Trophoblast cell (in vitro differentiated cells and primary cell): ENCODE results near the gene SESN1.

Experiments
- DNase-seq, 2 donors: peaks; one replicate each; pipeline ENCODE4 v3.0.0-alpha.2; 2016
- H2AFZ ChIP-seq: 2 replicates; pipeline ENCODE4 v1.6.1; 2013; ENCODE audit warnings: low read length, moderate library complexity, mild to moderate bottlenecking; ENCODE audit not compliant: insufficient read depth, poor library complexity
- H2AK5ac ChIP-seq: 2 replicates; pipeline ENCODE4 v1.6.1; 2013; ENCODE audit warnings: mild to moderate bottlenecking, low read length
- H2BK120ac ChIP-seq: 2 replicates; pipeline ENCODE4 v1.6.1; 2013; ENCODE audit warnings: low read length, mild to moderate bottlenecking, moderate library complexity; ENCODE audit not compliant: insufficient read depth, poor library complexity
- H2BK12ac ChIP-seq: 2 replicates; pipeline ENCODE4 v1.6.1; 2013; ENCODE audit warnings: mild to moderate bottlenecking, low read length, moderate library complexity
- H2BK5ac ChIP-seq: 2 replicates; pipeline ENCODE4 v1.6.1; 2013; ENCODE audit warnings: low read length, low read depth, moderate library complexity, mild to moderate bottlenecking; ENCODE audit not compliant: poor library complexity
- H3K14ac ChIP-seq: 2 replicates; pipeline ENCODE4 v1.6.1; 2013; ENCODE audit warnings: mild to moderate bottlenecking, low read length
- H3K18ac ChIP-seq: 2 replicates; pipeline ENCODE4 v1.6.1; 2013; ENCODE audit warnings: mild to moderate bottlenecking, low read length
- H3K23ac ChIP-seq: 2 replicates; pipeline ENCODE4 v1.6.1; 2013; ENCODE audit warnings: low read length
- H3K27ac ChIP-seq: 2 replicates; pipeline ENCODE4 v1.5.1; 2013; ENCODE audit warnings: low read depth, mild to moderate bottlenecking, inconsistent platforms, low read length, moderate library complexity
- H3K27me3 ChIP-seq: 2 replicates; pipeline ENCODE4 v1.6.1; 2013; ENCODE audit warnings: inconsistent platforms, mild to moderate bottlenecking, low read length, moderate library complexity; ENCODE audit not compliant: insufficient read depth
- H3K36me3 ChIP-seq, 2 experiments: 1 replicate in 1 of 2; 2 replicates in 1 of 2; pipeline ENCODE4 v1.6.1; 2013; ENCODE audit warnings: low read length in 2 of 2, mild to moderate bottlenecking in 2 of 2, moderate library complexity in 1 of 2; ENCODE audit not compliant: insufficient read depth in 2 of 2, control insufficient read depth in 1 of 2
- H3K4ac ChIP-seq: 2 replicates; pipeline ENCODE4 v1.6.1; 2013; ENCODE audit warnings: low read depth, mild to moderate bottlenecking, low read length, moderate library complexity
- H3K4me1 ChIP-seq, 2 experiments: 1 replicate in 1 of 2; 2 replicates in 1 of 2; pipeline ENCODE4 v1.6.1; 2013; ENCODE audit warnings: low read length in 2 of 2, mild to moderate bottlenecking in 2 of 2, moderate library complexity in 1 of 2; ENCODE audit not compliant: insufficient read depth in 2 of 2, control insufficient read depth in 1 of 2
- H3K4me2 ChIP-seq: 2 replicates; pipeline ENCODE4 v1.6.1; 2013; ENCODE audit warnings: inconsistent platforms, mild to moderate bottlenecking, low read length, moderate library complexity
- H3K4me3 ChIP-seq: 2 replicates; pipeline ENCODE4 v1.5.1; 2013; ENCODE audit warnings: mild to moderate bottlenecking, low read depth, low read length, inconsistent platforms
- H3K79me1 ChIP-seq: one replicate; pipeline ENCODE4 v1.6.1; 2013; ENCODE audit warnings: low read length
- H3K79me2 ChIP-seq: 2 replicates; pipeline ENCODE4 v1.6.1; 2013; ENCODE audit warnings: low read length, mild to moderate bottlenecking; ENCODE audit not compliant: control insufficient read depth, insufficient read depth, poor library complexity
- H3K9ac ChIP-seq: 2 replicates; pipeline ENCODE4 v1.6.1; 2013; ENCODE audit warnings: mild to moderate bottlenecking, low read length
- H3K9me3 ChIP-seq: 2 replicates; pipeline ENCODE4 v1.6.1; 2013; ENCODE audit warnings: low read depth, mild to moderate bottlenecking, control low read depth, inconsistent platforms, low read length; ENCODE audit not compliant: insufficient read depth
- H4K12ac ChIP-seq: 2 replicates; pipeline ENCODE4 v1.6.1; 2013; ENCODE audit warnings: low read depth, mild to moderate bottlenecking, low read length, moderate library complexity
- H4K8ac ChIP-seq: 2 replicates; pipeline ENCODE4 v1.6.1; 2013; ENCODE audit warnings: low read depth, mild to moderate bottlenecking, low read length, moderate library complexity
- H4K91ac ChIP-seq: one replicate; pipeline ENCODE4 v1.6.1; 2013; ENCODE audit warnings: low read depth, mild to moderate bottlenecking, low read length, moderate library complexity
- WGBS: extraction: QIAGEN DNeasy Blood & Tissue Kit; methylation state at CpG from one replicate; pipeline ENCODE4 v1.1.7; 2013; ENCODE audit warnings: missing lambda C conversion rate; ENCODE audit not compliant: insufficient read length, insufficient coverage; ENCODE audit errors: extremely low coverage; 5-methylcytosine and 5-hydroxymethylcytosine counted together

SESN1 gene

DNA sequence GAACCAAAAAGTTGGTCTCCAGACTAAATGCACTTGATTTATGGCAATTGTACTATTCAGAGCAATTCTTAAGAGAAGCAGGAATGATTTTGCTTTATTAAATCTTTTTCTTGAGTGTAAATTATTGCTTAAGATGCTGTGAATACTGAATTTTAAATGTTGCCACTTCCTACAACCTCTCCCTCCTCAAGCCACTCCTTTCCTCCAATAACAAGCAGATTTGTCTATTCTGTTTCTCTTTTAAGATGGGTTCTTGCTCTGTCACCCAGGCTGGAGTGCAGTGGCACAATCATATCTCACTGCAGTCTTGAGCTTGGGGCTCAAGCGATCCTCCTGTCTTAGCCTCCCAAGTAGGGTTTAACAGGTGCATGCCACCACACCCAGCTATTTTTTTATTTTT, 65.3 kb downstream of the SESN1 start:
- Histone ChIP-seq H4K91ac (no peak overlapping the region), H2BK12ac (no peak overlapping the region), H3K27ac (no peak overlapping the region), H2BK5ac (no peak overlapping the region), H3K14ac (no peak overlapping the region), H3K79me1 (no peaks in the 10 kb centered on the region), H4K12ac (no peak overlapping the region), H3K9ac (no peak overlapping the region), H3K36me3 (peaks cover 0 to 2% of the 10 kb centered on the region in 2 experiments), H2BK120ac (no peak overlapping the region), H3K4me2 (no peak overlapping the region), H3K27me3 (no peaks in the 10 kb centered on the region), H3K79me2 (no peaks in the 10 kb centered on the region), H3K4ac (no peak overlapping the region), H3K4me3 (no peak overlapping the region), H3K4me1 (no peaks in the 10 kb centered on the region), H4K8ac (no peak overlapping the region), H3K23ac (no peak overlapping the region), H3K18ac (no peak overlapping the region), H2AK5ac (no peak overlapping the region), H2AFZ (no peak overlapping the region), H3K9me3 (no peaks in the 10 kb centered on the region)
- WGBS = no CpG with 5 or more reads among the region's 1 CpG
- DNase-seq = no peak

DNA sequence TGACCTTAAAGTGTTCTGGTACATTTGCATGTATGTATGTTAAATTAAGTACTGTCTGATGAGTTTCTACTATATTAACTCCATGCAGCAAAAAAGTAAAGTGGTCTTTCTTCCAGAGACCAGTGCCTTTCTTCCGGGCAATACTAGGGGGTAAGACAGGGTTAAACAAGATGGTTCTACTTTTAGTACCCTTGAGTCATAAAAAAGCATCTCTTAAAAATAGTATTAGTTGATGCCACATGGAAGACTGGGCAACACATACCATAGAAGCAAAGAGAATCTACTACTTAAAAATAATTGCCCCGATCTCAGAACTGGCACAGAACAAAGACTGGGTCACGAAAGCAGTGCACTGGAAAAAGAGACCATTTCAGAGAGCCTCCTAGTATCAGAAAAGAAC, 66.2 kb downstream of the SESN1 start:
- Histone ChIP-seq H3K4me3 (no peak overlapping the region), H3K9ac (no peak overlapping the region), H3K4ac (no peak overlapping the region), H3K4me1 (no peaks in the 10 kb centered on the region), H4K8ac (no peak overlapping the region), H4K91ac (no peak overlapping the region), H2BK120ac (no peak overlapping the region), H3K79me2 (no peaks in the 10 kb centered on the region), H3K14ac (no peak overlapping the region), H2AFZ (no peak overlapping the region), H3K27me3 (no peaks in the 10 kb centered on the region), H3K9me3 (no peaks in the 10 kb centered on the region), H3K79me1 (no peaks in the 10 kb centered on the region), H3K18ac (no peak overlapping the region), H3K23ac (no peak overlapping the region), H3K36me3 (peaks cover 0 to 2% of the 10 kb centered on the region in 2 experiments), H2BK5ac (no peak overlapping the region), H2AK5ac (no peak overlapping the region), H4K12ac (no peak overlapping the region), H3K27ac (no peak overlapping the region), H2BK12ac (no peak overlapping the region), H3K4me2 (no peak overlapping the region)
- no CpG with 5 or more reads among the region's 3 CpGs for WGBS
- no peak for DNase-seq

DNA sequence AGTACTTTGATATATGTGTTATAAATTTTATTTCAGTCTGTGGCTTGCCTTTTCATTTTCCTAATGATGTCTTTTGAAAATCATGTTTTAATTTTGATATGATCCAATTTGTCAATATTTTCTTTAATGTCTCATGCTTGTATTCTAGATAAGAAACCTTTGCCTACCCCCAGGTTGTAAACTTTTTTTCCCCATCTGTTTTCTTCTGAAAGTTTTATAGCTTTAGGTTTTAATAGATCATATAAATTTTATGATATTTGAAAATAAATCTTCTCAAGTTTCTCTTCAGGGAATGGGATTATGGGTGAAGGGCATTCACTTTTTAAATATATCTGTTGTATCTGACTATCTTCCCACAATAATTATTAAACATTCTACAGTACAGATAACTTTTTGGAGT, 66.7 kb downstream of the SESN1 start:
- Histone ChIP-seq H3K9me3 (no peaks in the 10 kb centered on the region), H3K23ac (no peak overlapping the region), H3K79me2 (no peaks in the 10 kb centered on the region), H2BK120ac (no peak overlapping the region), H3K27ac (no peak overlapping the region), H3K4me3 (no peak overlapping the region), H4K91ac (no peak overlapping the region), H2AK5ac (no peak overlapping the region), H3K4me2 (no peak overlapping the region), H3K36me3 (peaks cover 0 to 2% of the 10 kb centered on the region in 2 experiments), H4K8ac (no peak overlapping the region), H3K18ac (no peak overlapping the region), H2AFZ (no peak overlapping the region), H3K4me1 (no peaks in the 10 kb centered on the region), H3K9ac (no peak overlapping the region), H3K4ac (no peak overlapping the region), H3K14ac (no peak overlapping the region), H2BK5ac (no peak overlapping the region), H4K12ac (no peak overlapping the region), H3K79me1 (no peaks in the 10 kb centered on the region), H2BK12ac (no peak overlapping the region), H3K27me3 (no peaks in the 10 kb centered on the region)
- no peak for DNase-seq

DNA sequence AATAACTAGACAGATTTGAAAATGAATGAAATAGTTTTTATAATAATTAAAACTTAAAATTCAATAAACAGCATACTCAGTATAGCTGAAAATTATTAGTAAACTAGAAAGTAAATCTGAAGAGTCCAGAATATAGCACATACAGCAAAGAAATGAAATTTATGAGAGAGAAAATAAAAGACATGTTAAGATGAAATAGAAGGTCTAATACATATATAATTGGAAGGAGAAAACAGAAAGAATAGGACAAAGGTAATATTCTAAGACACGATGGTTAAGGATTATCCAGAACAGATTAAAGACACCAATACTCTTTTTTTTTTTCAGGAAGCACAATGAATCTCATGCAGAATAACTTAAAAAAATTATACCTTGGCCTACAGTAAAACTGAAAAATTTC, 69.0 kb downstream of the SESN1 start:
- no peak overlapping the region for H4K12ac ChIP-seq
- no CpG with 5 or more reads among the region's 1 CpG for WGBS

More for the DNA sequence above, 69.0 kb downstream of the SESN1 start:
- H2AFZ ChIP-seq = no peak overlapping the region
- no peaks in the 10 kb centered on the region for H3K9me3 ChIP-seq
- no peak overlapping the region for H2BK5ac ChIP-seq
- no peaks in the 10 kb centered on the region for H3K79me1 ChIP-seq
- H2BK120ac ChIP-seq = no peak overlapping the region
- H3K14ac ChIP-seq = no peak overlapping the region
- H3K23ac ChIP-seq = no peak overlapping the region
- peaks cover 0 to 2% of the 10 kb centered on the region in 2 experiments for H3K36me3 ChIP-seq
- no peaks in the 10 kb centered on the region for H3K4me1 ChIP-seq
- H3K18ac ChIP-seq = no peak overlapping the region
- no peak overlapping the region for H3K4ac ChIP-seq
- H3K9ac ChIP-seq = no peak overlapping the region
- no peak overlapping the region for H3K4me3 ChIP-seq
- no peak overlapping the region for H2BK12ac ChIP-seq
- DNase-seq = no peak
- no peak overlapping the region for H4K91ac ChIP-seq
- H2AK5ac ChIP-seq = no peak overlapping the region
- H3K79me2 ChIP-seq = no peaks in the 10 kb centered on the region
- no peaks in the 10 kb centered on the region for H3K27me3 ChIP-seq
- no peak overlapping the region for H3K4me2 ChIP-seq
- no peak overlapping the region for H3K27ac ChIP-seq
- H4K8ac ChIP-seq = no peak overlapping the region
